ENCODE measurements around the gene SYCE3. TPM values are rescaled to one million over a fixed set of nuclear protein-coding genes. Genes with fewer than 3 reads are reported as not detected.

The SYCE3 gene
- total and polyA plus RNA-seq, 7 donors: not detected

DNA sequence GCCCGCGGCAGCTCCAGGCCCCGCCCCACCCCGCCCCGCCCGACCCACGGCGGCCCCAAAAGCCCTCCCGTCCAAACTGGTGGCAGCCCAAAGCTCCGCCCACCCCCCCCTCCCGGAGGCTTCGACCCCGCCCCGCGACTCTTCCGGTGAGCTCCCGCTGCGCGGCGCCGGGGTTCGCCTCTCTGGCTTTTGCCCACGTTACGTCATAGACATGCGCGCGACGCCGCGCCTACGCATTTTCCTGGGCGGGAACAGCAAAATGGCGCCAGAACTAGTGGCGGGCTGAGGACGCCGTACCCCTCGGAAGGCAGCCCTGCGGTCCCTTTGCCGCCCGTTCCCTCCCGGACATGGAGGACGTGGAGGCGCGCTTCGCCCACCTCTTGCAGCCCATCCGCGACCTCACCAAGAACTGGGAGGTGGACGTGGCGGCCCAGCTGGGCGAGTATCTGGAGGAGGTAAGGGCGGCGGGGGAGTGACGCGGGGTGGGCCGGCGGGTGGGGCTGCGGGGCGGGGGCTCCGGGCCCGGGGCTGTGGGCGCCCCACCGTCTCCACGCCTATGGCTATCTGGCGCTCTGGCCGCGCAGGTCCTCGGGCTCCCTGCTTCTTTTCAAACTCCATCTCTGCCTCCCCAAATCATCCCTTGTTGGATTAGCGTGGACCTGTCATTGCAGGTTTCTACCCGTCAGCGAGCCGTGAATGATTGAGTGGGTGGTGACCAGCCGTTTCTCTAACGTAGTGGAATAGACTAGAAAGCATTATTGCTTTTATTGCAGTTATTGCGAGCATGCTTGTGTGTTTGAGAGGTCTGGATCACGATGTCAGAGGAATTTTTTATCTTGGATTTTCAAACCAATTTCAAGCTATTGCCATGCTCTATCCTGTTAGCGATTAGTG is 54.5 kb downstream of the SYCE3 start, which contains the start of gene NCAPH2:
Gene NCAPH2 (plus strand): TSS at position 234 of the 894 bp plus-strand sequence. CDS start 114 bp downstream, at position 348.
- peak within 1 kb of the TSS; percentile 83 to 97 (median 96) for H3K4me3 ChIP-seq
- H3K9me3 ChIP-seq: no peaks in the 10 kb centered on the region
- H3K27me3 ChIP-seq: no peaks in the 10 kb centered on the region
- H3K4me1 ChIP-seq: peaks cover 0 to 39% (median 24%) of the 10 kb centered on the region in 4 donors
- peaks cover 13 to 27% (median 22%) of the 10 kb centered on the region in 4 donors for H3K36me3 ChIP-seq
- TF ChIP-seq POLR2AphosphoS5 (IDR thresholded peaks at IDR 0.05): peak; percentile 94 to 96 (median 95)
- TF ChIP-seq POLR2A (IDR thresholded peaks at IDR 0.05): peak; percentile 41 to 70
- no peak for TF ChIP-seq EP300 (IDR thresholded peaks at IDR 0.05)
- DNase-seq: peak; percentile 98
- peak within 1 kb of the TSS; percentile 91 to 98 (median 94) for H3K27ac ChIP-seq
- WGBS, 2 donors: 0 to 1% methylated on average over 75 to 76 of the region's 76 CpGs
- intact Hi-C loops (cut with DNase I): loop anchor here (2.0 to 5.0 kb wide), 5 partner anchors 17 to 266 kb away; partner anchors contain the start of genes SBF1, SCO2 and SYCE3

DNA sequence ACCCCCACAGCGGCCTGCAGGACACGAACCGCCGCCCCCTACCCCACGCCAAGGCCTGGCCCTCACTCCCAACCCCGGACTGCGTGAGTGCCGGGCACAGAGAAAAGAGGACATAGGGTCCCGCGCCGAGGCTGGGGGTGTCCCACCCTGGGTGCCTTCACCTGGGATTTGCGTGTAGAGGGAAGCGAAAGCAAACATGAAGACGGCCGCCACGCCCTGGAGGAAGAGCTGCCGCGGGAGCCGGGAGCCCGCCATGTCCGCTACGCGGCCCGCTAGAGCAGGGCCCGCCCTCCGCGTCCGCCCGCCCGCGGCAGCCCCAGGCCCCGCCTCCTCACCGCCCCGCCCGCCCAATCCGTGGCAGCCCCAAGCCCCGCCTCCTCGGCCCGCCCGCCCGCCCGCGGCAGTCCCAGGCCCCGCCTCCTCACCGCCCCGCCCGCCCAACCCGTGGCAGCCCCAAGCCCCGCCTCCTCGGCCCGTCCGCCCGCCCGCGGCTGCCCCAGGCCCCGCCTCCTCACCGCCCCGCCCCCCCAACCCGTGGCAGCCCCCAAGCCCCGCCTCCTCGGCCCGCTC is 55.2 kb downstream of the SYCE3 start, which contains the start of gene LMF2:
Gene LMF2 (minus strand): TSS at position 282 of the 570 bp plus-strand sequence. CDS start 27 bp downstream, at position 255.
- Histone ChIP-seq H3K36me3 (peaks cover 20 to 34% (median 29%) of the 10 kb centered on the region in 4 donors), H3K9me3 (no peaks in the 10 kb centered on the region), H3K27ac (peak within 1 kb of the TSS; percentile 91 to 98 (median 94)), H3K27me3 (no peaks in the 10 kb centered on the region), H3K4me1 (peaks cover 0 to 39% (median 24%) of the 10 kb centered on the region in 4 donors), H3K4me3 (peak within 1 kb of the TSS; percentile 83 to 97 (median 96))
- WGBS, 2 donors: 1% methylated on average over 60 to 62 of the region's 62 CpGs
- TF ChIP-seq EP300 (IDR thresholded peaks at IDR 0.05) (no peak), POLR2A (IDR thresholded peaks at IDR 0.05) (peak; percentile 28 to 30), POLR2AphosphoS5 (IDR thresholded peaks at IDR 0.05) (peak; percentile 49 to 86 (median 74))
- TF ChIP-seq, protein P1, sequence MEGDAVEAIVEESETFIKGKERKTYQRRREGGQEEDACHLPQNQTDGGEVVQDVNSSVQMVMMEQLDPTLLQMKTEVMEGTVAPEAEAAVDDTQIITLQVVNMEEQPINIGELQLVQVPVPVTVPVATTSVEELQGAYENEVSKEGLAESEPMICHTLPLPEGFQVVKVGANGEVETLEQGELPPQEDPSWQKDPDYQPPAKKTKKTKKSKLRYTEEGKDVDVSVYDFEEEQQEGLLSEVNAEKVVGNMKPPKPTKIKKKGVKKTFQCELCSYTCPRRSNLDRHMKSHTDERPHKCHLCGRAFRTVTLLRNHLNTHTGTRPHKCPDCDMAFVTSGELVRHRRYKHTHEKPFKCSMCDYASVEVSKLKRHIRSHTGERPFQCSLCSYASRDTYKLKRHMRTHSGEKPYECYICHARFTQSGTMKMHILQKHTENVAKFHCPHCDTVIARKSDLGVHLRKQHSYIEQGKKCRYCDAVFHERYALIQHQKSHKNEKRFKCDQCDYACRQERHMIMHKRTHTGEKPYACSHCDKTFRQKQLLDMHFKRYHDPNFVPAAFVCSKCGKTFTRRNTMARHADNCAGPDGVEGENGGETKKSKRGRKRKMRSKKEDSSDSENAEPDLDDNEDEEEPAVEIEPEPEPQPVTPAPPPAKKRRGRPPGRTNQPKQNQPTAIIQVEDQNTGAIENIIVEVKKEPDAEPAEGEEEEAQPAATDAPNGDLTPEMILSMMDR (IDR thresholded peaks at IDR 0.05): no peak
- DNase-seq: peak; percentile 94
- intact Hi-C loops (cut with DNase I): loop anchor here (2.0 to 5.0 kb wide), 3 partner anchors 33 to 265 kb away; partner anchors contain the start of gene SBF1

GRCh38 chr22:50506611-50507420 is 55.9 kb downstream of the SYCE3 start:
- peak; percentile 82 for DNase-seq

DNA sequence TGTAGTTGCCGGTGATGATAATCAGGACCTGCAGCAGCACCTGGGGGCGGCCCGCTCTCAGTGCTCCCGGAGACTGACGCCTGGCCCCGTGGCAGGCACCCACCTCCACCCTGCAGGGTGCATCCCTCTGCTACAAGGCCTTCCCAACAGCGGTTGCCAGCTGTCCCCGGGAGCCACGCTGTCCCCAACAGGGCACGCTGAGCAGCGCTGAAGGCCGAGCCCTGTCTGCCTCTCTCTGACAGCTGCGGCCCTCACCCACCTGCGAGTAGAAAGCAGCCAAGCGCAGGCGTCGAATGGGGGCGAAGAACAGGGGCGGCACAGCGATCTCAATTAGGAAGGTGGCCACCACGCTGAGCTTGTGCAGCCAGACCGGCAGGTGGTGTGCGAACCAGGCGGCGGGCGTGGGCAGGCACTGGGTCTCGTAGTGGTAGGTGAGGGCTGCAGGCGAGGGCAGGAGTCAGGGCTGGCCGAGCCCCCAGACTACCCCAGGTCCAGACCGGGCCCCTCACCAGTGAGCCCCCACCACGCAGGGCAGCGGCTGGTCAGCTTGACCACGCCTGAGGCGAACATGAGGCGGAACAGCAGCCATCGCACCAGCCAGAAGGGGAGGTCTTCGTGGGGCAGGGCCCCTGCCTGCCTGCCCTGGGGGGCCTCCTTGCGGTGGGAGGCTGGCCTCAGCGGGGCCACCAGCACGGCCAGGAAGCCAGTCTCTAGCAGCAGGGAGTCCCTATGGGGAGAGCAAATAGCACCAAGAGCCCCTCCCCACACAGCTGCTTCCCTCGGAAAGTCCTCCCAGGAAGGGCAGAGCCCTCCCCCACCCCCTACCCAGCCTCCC is 56.7 kb downstream of the SYCE3 start:
- TF ChIP-seq EP300 (IDR thresholded peaks at IDR 0.05) (no peak), POLR2AphosphoS5 (IDR thresholded peaks at IDR 0.05) (no peak), POLR2A (IDR thresholded peaks at IDR 0.05) (no peak)
- TF ChIP-seq, protein P1 (IDR thresholded peaks at IDR 0.05): no peak
- DNase-seq: peak; percentile 66
- H3K4me3 ChIP-seq: peak overlapping the region; percentile 67 to 97 (median 96)
- no peak overlapping the region for H3K27ac ChIP-seq
- WGBS, 2 donors: 92 to 94% methylated on average over 41 of the region's 41 CpGs
- no peaks in the 10 kb centered on the region for H3K27me3 ChIP-seq
- H3K36me3 ChIP-seq: peaks cover 20 to 36% (median 29%) of the 10 kb centered on the region in 4 donors
- no peaks in the 10 kb centered on the region for H3K9me3 ChIP-seq
- intact Hi-C loops (cut with DNase I): loop anchor here (2.0 to 5.0 kb wide), 3 partner anchors 31 to 264 kb away; partner anchors contain the start of gene SBF1
- H3K4me1 ChIP-seq: peaks cover 0 to 39% (median 24%) of the 10 kb centered on the region in 4 donors

More at GRCh38 chr22:50506611-50507420, 55.9 kb downstream of the SYCE3 start:
- Histone ChIP-seq H3K36me3 (peaks cover 20 to 36% (median 29%) of the 10 kb centered on the region in 4 donors), H3K9me3 (no peaks in the 10 kb centered on the region), H3K27ac (peak overlapping the region; percentile 88 to 94 (median 90)), H3K4me1 (peaks cover 0 to 39% (median 24%) of the 10 kb centered on the region in 4 donors), H3K4me3 (peak overlapping the region; percentile 67 to 97 (median 96)), H3K27me3 (no peaks in the 10 kb centered on the region)
- no peak for TF ChIP-seq POLR2AphosphoS5 (IDR thresholded peaks at IDR 0.05)
- TF ChIP-seq POLR2A (IDR thresholded peaks at IDR 0.05): no peak
- TF ChIP-seq EP300 (IDR thresholded peaks at IDR 0.05): no peak
- TF ChIP-seq, protein P1 (IDR thresholded peaks at IDR 0.05): no peak
- intact Hi-C loops (cut with DNase I): loop anchor here (2.0 to 5.0 kb wide), 3 partner anchors 32 to 265 kb away; partner anchors contain the start of gene SBF1
- 33 to 42% methylated on average over 21 of the region's 21 CpGs for WGBS, 2 donors
